Measurements from ENCODE around the gene CLK3. TPM values are rescaled to one million over a fixed set of nuclear protein-coding genes. Genes with fewer than 3 reads are reported as not detected.

The CLK3 gene
- total and polyA plus RNA-seq, 2 of the 8 experiments (the other 6 are each of a cell fraction or from before 2014, with no cell fraction given) = 43.5 to 67.3 TPM

DNA sequence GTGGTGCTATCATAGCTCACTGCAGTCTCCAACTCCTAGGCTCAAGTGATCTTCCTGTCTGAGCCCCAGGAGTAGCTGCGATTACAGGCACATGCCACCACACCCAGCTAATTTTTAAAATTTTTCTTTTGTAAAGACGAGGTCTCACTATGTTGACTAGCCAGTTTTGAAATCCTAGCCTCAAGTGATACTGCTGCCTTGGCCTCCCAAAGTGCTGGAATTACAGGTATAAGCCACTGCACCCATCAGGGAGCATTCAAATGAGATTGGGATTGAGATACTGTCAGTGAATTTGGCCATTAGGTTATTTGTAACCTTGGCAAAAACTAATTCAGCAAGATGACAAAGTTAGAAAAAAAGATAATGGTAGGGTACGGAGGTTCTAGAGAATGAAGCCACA is 58.5 kb downstream of the CLK3 start:
- H2BK120ac ChIP-seq (replicated peaks; ENCODE audit: low read depth, low read length) = no peak overlapping the region
- CTCF ChIA-PET (ENCODE audit: partially characterized antibody) = interaction anchor here (0.7 to 1.3 kb wide), 5 partner anchors 15 to 227 kb away, joined by 3 to 4 read pairs (median 3); no protein-coding TSS in a partner anchor
- no peak for FAIRE-seq

More for the DNA sequence above, 58.5 kb downstream of the CLK3 start:
- no peak overlapping the region for H3K9ac ChIP-seq (replicated peaks in 1 of 4; ENCODE audit: extremely low read depth in 1 of 4, low read depth in 3 of 4, low read length in 3 of 4)
- no peak overlapping the region for H2AFZ ChIP-seq (ENCODE audit: low read length)
- peaks cover 2 to 5% of the 10 kb centered on the region in 2 experiments for H4K20me1 ChIP-seq (replicated peaks in 1 of 2; ENCODE audit: control insufficient read depth in 1 of 2, insufficient read depth in 2 of 2, low read length in 2 of 2)
- peaks cover 6 to 17% (median 12%) of the 10 kb centered on the region in 4 experiments; a peak in 5 of 8 replicates for H3K36me3 ChIP-seq (ENCODE audit: control insufficient read depth in 2 of 4, insufficient read depth in 4 of 4, low read length in 3 of 4)
- no peak for DNase-seq (ENCODE audit: low read depth in 1 of 2, low spot score in 2 of 2)
- no peak overlapping the region for H2BK12ac ChIP-seq (ENCODE audit: low read depth, low read length)
- peaks cover 0 to 20% of the 10 kb centered on the region in 2 experiments; a peak in 2 of 4 replicates for H3K79me2 ChIP-seq (ENCODE audit: control insufficient read depth in 1 of 2, insufficient read depth in 2 of 2, low read length in 2 of 2)
- H2BK5ac ChIP-seq (ENCODE audit: low read depth, low read length) = no peak overlapping the region
- no peak overlapping the region for H3K56ac ChIP-seq (replicated peaks; ENCODE audit: insufficient read length, low read depth, low read length)
- H3K23ac ChIP-seq (ENCODE audit: insufficient read length) = no peak overlapping the region
- no peak overlapping the region for H4K8ac ChIP-seq (ENCODE audit: extremely low read depth, insufficient read depth, low read length)
- no peaks in the 10 kb centered on the region for H3K9me3 ChIP-seq (ENCODE audit: insufficient read depth in 2 of 2, low read depth in 1 of 2, low read length in 1 of 2)
- no peak overlapping the region for H3K18ac ChIP-seq (ENCODE audit: extremely low read depth, low read length)
- no peak for TF ChIP-seq SIN3A (conservative IDR thresholded peaks at IDR 0.05 in 1 of 2, IDR thresholded peaks at IDR 0.05 in 1 of 2; ENCODE audit: low read depth in 1 of 2, low read length in 2 of 2)
- no peak for TF ChIP-seq TBP (IDR thresholded peaks at IDR 0.05; ENCODE audit: low read depth, low read length)
- TF ChIP-seq RXRA (IDR thresholded peaks at IDR 0.05; ENCODE audit: insufficient read depth, low read depth, low read length) = no peak
- TF ChIP-seq HDAC6 (IDR thresholded peaks at IDR 0.05; ENCODE audit: low read depth, low read length) = no peak
- TF ChIP-seq SP2 (IDR thresholded peaks at IDR 0.05; ENCODE audit: low read length) = no peak
- TF ChIP-seq FOSL1 (IDR thresholded peaks at IDR 0.05; ENCODE audit: insufficient read depth, low read depth, low read length) = no peak
- TF ChIP-seq KDM4A (IDR thresholded peaks at IDR 0.05; ENCODE audit: low read depth, low read length, severe bottlenecking) = no peak
- TF ChIP-seq GTF2F1 (IDR thresholded peaks at IDR 0.05; ENCODE audit: borderline replicate concordance, low read depth, low read length) = no peak
- TF ChIP-seq KDM5A (IDR thresholded peaks at IDR 0.05; ENCODE audit: low read length) = no peak
- TF ChIP-seq ASH2L (IDR thresholded peaks at IDR 0.05; ENCODE audit: low read length) = no peak
- TF ChIP-seq SIRT6 (IDR thresholded peaks at IDR 0.05; ENCODE audit: low read length) = no peak
- no peak overlapping the region for H3K4ac ChIP-seq (replicated peaks; ENCODE audit: insufficient read length, low read depth, low read length)
- no peak overlapping the region for H4K91ac ChIP-seq (replicated peaks; ENCODE audit: insufficient read length, low read length)
- H2BK20ac ChIP-seq (ENCODE audit: low read length) = no peak overlapping the region
- no peak overlapping the region for H4K5ac ChIP-seq (ENCODE audit: insufficient read length, low read depth, low read length)
- no peaks in the 10 kb centered on the region for H3K27me3 ChIP-seq (replicated peaks in 1 of 4; ENCODE audit: control insufficient read depth in 3 of 4, extremely low read depth in 1 of 4, insufficient read depth in 3 of 4, low read length in 3 of 4)
- H3K27ac ChIP-seq (ENCODE audit: low read depth, low read length) = no peak overlapping the region
- no peak overlapping the region for H2BK15ac ChIP-seq (ENCODE audit: low read length)
- H3K4me1 ChIP-seq (replicated peaks in 1 of 4; ENCODE audit: control insufficient read depth in 3 of 4, insufficient read depth in 4 of 4, low read length in 3 of 4) = no peaks in the 10 kb centered on the region
- no peak overlapping the region for H3K4me3 ChIP-seq (ENCODE audit: extremely low read depth in 1 of 4, insufficient read depth in 2 of 4, low read depth in 3 of 4, low read length in 4 of 4)
- H3K4me2 ChIP-seq (ENCODE audit: insufficient read depth in 1 of 2, low read depth in 2 of 2, low read length in 2 of 2) = no peak overlapping the region
- no peak overlapping the region for H2AK5ac ChIP-seq (ENCODE audit: low read depth, low read length)
- peaks cover 3% of the 10 kb centered on the region; the same call in 1 of the 2 replicates for H3K79me1 ChIP-seq (ENCODE audit: low read depth, low read length)
- POLR2A ChIA-PET (ENCODE audit: partially characterized antibody) = interaction anchor here (1.1 kb wide), 1 partner anchor 125 kb away, joined by 3 read pairs; no protein-coding TSS in a partner anchor
- H3K23me2 ChIP-seq (ENCODE audit: low read depth, low read length) = no peaks in the 10 kb centered on the region
- 94% methylated on average over 3 of the region's 3 CpGs; no CpG with 5 or more reads in 1 of the 2 experiments for WGBS, 2 experiments (ENCODE audit: extremely low coverage in 1 of 2, insufficient coverage in 1 of 2, insufficient read length in 1 of 2, insufficient replicate concordance in 2 of 2, low coverage in 1 of 2, low lambda C conversion rate in 2 of 2, missing lambda C conversion rate in 1 of 2)
- no peak overlapping the region for H3K14ac ChIP-seq (ENCODE audit: insufficient read length)

All from H1 (cell line).